H54 (cell line): ENCODE results near the gene LY6G6C.

Experiments
- DNase-seq: peaks from one replicate; pipeline ENCODE4 v3.0.0; 2011; ENCODE audit warnings: low spot score, mixed read lengths; ENCODE audit not compliant: insufficient read length
- FAIRE-seq: peaks from 3 replicates; lab custom pipeline; 2011; peaks lifted over from hg19 to GRCh38; lab: Jason Lieb, UNC
- POLR2A ChIP-seq: IDR thresholded peaks from 2 replicates; pipeline ENCODE4 v1.6.1; 2011; ENCODE audit warnings: low read depth, mild to moderate bottlenecking, low read length

Gene LY6G6C

DNA sequence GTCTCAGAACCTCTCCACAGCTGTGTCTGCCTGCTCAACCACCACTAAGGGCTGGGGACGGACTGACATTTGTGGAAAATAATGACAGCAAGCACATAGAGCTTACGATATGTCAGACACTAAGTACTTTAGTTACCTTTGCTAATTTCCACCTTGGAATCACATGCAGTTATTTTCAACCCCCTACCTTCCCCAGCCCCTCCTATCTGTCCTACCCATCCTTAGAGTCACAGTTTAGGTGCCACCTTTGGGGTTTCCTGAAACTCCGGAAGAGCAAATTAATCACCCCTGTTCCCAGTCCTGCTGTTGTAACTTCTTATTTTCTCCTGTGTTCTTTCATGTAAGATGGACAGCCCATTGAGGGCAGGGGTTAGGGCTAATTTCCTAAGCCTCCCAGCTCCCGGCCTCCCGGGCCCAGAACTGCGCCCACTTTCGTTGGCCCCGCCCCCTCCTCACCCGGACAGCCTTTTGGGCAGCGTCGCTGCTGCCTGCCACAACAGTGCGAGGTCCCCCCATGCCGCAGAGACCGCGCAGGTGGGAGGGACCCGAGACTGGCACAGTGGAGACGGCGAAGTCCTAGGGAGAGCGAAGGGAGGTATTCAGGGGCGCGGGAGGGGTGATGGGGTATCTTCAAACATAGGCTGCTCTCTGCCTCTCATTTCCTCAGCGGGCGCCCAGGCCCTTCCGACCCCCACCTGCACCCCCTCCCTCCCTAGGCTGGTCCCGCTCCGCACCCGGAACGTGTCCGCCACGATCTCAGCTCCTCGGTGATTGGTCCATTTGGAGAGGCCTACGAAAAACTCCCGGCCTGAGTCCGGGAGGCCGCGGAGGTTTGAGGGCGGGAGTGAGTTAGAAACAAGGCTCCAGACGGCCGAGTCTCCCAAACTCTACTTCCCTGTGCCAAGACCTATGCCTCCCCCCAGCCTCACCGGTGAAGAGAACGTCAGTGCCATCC lies 6.4 kb upstream of the LY6G6C start:
- no peak for DNase-seq
- TF ChIP-seq POLR2A: no peak
- no peak for FAIRE-seq

DNA sequence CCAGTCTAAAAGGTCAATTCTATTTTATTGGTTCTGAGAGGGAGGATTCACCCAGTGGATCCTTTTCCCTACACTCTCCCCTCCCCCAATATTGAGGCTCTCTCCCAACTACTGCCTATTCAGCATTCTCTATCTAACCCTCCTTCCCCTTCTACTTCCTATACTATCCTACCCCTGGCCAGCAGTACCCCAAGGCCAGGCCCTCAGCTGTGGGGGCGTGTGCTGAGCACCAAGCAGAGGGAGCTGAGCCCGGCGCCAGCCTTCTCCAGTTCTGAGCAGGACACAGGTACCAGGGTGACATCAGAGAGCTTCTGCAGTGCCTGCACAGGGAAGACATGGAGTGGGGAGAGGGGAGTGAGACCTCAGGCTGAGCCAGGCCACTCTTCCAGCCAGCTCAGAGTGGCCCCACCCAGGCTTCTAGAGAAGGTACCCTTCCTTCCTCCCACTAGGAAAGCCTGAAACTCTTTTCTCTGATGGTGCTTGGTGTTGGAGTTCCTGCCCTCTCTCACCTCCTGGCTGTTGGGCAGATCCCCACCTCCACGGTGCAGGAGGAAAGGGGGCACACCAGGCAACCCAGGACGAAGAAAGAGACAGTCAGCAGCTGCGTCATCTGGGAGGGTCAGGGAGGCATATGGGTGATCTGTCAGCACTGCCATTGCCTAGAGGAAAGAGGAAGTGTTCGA lies 5.6 kb upstream of the LY6G6C start:
- DNase-seq: no peak
- TF ChIP-seq POLR2A: no peak
- FAIRE-seq: no peak

DNA sequence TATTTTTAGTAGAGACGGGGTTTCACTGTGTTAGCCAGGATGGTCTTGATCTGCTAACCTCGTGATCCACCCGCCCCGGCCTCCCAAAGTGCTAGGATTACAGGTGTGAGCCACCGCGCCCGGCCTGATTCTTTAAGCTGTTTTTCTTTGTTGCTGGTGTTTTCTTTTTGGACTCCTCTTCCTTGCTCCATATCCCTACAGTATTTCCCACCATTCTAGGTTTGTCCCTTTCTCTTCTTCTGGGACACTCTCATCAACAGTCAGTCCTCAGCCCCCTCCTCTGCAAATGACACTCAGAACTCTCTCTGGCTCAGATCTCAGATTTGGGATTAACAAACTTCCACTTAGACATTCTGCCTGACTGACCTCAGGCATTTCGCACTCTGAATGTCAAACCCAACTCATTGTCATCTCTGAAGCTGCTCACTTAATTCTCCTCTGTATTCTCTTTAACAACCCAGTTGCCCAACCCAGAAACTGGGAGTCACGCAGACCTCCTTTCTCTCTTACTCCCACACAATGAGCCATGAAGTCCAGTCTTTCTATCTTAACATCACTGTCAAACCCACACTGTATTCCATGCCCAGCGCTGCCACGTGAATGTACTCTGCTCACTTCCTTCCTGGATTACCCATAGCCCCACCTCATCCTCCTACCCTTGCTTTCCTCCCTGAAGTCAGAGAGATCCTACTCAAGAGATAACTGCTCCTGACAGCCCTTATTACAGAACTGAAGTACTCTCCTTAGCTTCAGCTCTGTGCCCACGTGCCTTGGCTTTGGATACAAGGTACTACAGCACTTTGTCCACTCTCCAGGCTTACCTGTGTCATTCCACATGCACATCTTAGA lies 4.2 kb upstream of the LY6G6C start:
- no peak for TF ChIP-seq POLR2A
- DNase-seq (no peak), FAIRE-seq (no peak)

DNA sequence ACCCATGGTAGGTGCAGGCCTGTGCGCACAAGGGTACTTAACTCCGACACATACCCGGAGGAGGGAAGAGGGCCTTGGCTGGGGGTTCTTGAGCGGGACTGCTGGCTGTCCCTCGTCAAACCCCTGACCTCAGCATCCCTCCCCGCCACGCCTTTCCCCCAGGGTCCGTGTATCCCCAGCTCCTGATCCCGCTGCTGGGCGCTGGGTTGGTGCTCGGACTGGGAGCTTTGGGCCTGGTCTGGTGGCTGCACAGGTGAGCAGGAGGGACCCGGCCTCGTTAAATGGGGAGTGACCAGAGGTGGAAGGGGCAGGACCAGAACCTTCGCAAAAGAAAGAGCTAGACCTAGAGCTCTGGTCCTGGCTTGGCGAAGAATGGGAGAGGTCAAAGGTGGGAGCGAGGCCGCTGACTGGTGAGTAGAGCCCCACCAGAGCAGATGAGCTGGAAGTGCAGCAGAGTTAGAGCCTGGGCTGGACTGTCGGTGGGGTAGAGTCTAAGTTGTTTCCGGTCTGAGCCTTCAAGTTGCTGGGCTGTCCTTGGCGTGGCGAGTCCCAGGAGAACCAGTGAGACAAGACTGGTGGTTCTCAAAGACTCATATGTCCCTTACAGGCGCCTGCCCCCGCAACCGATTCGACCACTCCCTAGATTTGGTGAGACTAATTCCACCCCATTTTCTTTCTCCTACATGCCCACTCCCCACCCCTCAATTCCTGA lies 2.6 kb upstream of the LY6G6C start:
- no peak for FAIRE-seq
- TF ChIP-seq POLR2A: no peak
- DNase-seq: no peak

DNA sequence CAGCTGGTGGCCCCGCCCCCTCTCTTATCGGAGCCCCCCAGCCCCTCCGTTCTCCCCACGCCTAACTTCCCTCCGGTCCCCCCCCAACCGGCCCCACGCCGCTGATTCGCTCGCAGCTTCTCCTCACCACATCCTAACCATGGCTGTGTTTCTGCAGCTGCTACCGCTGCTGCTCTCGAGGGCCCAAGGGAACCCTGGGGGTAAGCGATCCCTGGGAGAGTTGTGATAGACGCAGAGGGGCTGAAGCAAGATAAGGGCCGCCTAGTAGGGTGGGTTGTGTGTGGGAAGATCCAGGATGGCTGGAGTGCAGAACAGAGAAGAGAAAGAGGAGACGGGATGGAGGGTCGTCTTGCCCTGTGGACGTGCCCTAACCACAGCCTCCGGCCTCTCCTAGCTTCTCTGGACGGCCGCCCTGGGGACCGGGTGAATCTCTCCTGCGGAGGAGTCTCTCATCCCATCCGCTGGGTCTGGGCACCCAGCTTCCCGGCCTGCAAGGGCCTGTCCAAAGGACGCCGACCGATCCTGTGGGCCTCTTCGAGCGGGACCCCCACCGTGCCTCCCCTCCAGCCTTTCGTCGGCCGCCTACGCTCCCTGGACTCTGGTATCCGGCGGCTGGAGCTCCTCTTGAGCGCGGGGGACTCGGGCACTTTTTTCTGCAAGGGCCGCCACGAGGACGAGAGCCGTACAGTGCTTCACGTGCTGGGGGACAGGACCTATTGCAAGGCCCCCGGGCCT lies 1.9 kb upstream of the LY6G6C start, which contains the start of gene MPIG6B:
TSS of gene MPIG6B (plus strand) at position 129 of the 735 bp plus-strand sequence. CDS start at position 140, 11 bp downstream.
- FAIRE-seq: no peak
- DNase-seq: no peak
- no peak for TF ChIP-seq POLR2A

DNA sequence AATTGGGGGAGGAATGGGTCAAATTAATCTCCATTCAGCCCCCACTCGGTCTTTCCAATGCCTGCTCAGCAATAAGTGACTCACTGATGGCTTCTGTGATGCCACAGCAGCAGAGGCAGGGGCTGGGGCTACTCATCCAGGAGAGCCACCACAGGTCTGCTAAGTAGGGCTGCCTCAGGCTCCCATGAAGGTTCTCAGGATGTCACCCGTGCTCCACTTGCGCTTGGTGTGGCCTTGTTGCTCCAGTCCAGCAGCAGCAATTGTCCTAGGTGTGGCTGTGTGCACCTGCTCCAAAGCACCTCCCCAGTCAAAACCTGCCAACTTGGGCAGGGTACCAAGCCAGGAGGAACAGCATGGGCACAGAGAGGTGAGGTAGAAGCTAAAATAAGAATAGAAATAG lies 627 bp upstream of the LY6G6C start:
- DNase-seq (no peak), FAIRE-seq (no peak)

DNA sequence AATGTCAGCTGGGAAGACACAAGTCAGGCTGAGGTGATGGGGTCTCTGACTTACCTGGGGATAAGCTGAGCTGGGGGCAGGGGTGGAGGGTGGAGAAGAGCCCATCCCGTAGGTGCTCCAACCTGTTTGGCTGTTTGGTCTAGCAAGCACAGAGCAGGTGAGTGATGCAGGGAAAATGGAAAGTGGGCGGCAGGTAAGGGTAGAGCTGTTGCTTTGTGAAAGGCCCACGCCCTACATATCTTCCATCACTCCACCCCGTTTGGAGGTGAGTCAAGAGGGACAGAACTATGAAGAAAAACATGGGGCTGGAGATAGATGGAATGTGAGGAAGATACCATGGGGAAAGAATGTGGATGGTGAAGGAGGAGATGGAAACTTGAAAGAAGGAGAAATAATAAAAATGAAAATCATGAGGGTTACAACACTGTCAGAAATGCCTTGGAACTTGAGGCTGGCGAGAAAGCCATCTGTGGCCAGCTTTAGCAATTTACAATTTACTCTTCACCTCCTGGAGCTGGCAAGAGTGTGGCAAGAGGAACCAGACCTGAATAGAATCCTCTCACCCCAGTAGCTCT lies 1.3 kb downstream of the LY6G6C start:
- FAIRE-seq: no peak
- DNase-seq: no peak
- no peak for TF ChIP-seq POLR2A

More for the DNA sequence above, 627 bp upstream of the LY6G6C start:
- TF ChIP-seq POLR2A: no peak

DNA sequence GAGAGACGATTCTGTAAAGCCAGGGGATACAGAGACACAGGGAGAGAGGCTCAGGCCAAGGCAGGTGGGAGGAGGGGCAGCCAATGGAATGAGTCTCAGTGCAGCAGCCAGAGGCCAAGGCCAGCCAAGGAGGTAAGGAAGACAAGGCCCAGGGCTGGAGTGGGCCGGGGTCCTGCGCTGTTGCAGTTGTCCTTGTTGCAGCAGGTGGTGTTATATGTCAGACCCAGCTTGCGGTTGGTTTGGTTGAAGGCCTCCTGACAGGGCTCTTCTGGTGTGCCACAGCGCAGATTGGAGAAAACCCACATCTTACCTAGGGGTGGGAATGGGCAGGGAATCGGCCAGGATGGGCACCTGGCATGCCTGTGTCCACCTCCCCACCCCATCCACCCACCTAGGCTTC lies 2.5 kb downstream of the LY6G6C start:
- no peak for TF ChIP-seq POLR2A
- FAIRE-seq: no peak
- DNase-seq: no peak

DNA sequence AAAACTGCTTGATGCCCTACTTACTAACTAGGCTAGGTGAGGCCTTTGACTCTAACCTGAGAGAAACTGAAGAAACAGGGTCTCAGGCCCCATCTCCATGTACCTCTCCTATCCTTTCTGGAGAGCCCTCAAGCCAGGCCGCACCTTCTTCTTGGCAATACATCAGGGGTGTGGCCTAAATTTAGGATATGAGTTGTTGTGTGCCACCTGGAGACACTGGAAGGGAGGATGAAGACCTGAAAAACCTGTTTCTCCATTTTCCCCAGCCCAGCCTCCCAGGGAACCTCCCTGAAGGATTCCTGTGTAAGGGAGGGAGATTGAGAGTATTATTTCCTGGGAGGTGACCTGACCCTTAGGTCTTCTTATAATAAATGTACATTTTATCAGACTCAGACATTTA lies 3.3 kb downstream of the LY6G6C start:
- no peak for FAIRE-seq
- no peak for TF ChIP-seq POLR2A
- DNase-seq: no peak

DNA sequence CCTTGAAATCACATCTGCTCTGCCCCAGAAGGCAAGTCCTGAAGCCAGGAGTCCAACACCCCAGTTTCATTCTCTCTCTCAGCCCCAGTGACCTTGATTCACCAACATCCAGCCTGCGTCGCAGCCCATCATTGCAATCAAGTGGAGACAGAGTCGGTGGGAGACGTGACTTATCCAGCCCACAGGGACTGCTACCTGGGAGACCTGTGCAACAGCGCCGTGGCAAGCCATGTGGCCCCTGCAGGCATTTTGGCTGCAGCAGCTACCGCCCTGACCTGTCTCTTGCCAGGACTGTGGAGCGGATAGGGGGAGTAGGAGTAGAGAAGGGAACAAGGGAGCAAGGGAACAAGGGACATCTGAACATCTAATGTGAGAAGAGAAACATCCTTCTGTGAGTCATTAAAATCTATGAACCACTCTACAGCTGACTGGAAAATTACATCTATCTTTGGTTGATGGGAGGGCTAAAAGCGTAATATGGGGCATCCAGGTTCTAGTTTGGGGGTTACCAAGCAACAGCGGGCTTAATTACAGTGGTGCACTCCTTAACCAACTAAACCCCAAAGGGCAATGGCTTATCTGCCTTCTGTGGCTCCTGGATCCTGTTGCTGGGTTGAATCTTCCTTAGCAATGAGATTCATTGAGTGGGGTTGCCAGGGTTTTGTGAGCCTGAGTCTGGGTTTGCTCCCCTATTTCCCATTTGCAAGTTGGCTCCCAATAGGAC lies 3.9 kb downstream of the LY6G6C start:
- DNase-seq (no peak), FAIRE-seq (no peak)
- TF ChIP-seq POLR2A: no peak
